Gastroesophageal sphincter (tissue), 3 donors: Measurements from ENCODE around the gene EFNA4.

Experiments
- EP300 ChIP-seq: sonication (generic); formaldehyde crosslinking; IDR thresholded peaks from one replicate; pipeline ENCODE4 v1.6.1; 2017; ENCODE audit warnings: antibody characterized with exemption, mild to moderate bottlenecking
- POLR2A ChIP-seq, 2 donors: fragments of 450-650 bp; IDR thresholded peaks; one replicate each; pipeline ENCODE4 v1.6.1; 2017; ENCODE audit warnings: antibody characterized with exemption in 2 of 2, mild to moderate bottlenecking in 2 of 2, moderate library complexity in 1 of 2
- POLR2AphosphoS5 ChIP-seq: sonication (generic); formaldehyde crosslinking; IDR thresholded peaks from one replicate; pipeline ENCODE4 v1.6.1; 2017; ENCODE audit warnings: antibody characterized with exemption
- TF ChIP-seq, protein P1 (sequence below), 4 experiments: fragments of 200-600 bp in 2 of 4; fragments of 450-650 bp in 2 of 4; sonication (generic) in 1 of 4; IDR thresholded peaks; one replicate each; pipeline ENCODE4 v1.5.1; 2017 to 2019; ENCODE audit warnings: antibody characterized with exemption in 4 of 4, mild to moderate bottlenecking in 2 of 4, moderate library complexity in 2 of 4

- no peak for TF ChIP-seq POLR2A (IDR thresholded peaks at IDR 0.05)
- TF ChIP-seq, protein P1, sequence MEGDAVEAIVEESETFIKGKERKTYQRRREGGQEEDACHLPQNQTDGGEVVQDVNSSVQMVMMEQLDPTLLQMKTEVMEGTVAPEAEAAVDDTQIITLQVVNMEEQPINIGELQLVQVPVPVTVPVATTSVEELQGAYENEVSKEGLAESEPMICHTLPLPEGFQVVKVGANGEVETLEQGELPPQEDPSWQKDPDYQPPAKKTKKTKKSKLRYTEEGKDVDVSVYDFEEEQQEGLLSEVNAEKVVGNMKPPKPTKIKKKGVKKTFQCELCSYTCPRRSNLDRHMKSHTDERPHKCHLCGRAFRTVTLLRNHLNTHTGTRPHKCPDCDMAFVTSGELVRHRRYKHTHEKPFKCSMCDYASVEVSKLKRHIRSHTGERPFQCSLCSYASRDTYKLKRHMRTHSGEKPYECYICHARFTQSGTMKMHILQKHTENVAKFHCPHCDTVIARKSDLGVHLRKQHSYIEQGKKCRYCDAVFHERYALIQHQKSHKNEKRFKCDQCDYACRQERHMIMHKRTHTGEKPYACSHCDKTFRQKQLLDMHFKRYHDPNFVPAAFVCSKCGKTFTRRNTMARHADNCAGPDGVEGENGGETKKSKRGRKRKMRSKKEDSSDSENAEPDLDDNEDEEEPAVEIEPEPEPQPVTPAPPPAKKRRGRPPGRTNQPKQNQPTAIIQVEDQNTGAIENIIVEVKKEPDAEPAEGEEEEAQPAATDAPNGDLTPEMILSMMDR (IDR thresholded peaks at IDR 0.05) = no peak
- no peak for TF ChIP-seq POLR2AphosphoS5
- no peak for TF ChIP-seq EP300
Observed at GRCh38 chr1:155076371-155076770, 12.8 kb downstream of the EFNA4 start.
